NCI-H2081 treated with DMSO at 0.1 percent for 48 hours (cell line): ENCODE data around the gene CABP7.

Experiments
- DNase-seq: peaks from one replicate; lab custom pipeline; 2025; lab: John Stamatoyannopoulos, UW

The CABP7 gene

DNA sequence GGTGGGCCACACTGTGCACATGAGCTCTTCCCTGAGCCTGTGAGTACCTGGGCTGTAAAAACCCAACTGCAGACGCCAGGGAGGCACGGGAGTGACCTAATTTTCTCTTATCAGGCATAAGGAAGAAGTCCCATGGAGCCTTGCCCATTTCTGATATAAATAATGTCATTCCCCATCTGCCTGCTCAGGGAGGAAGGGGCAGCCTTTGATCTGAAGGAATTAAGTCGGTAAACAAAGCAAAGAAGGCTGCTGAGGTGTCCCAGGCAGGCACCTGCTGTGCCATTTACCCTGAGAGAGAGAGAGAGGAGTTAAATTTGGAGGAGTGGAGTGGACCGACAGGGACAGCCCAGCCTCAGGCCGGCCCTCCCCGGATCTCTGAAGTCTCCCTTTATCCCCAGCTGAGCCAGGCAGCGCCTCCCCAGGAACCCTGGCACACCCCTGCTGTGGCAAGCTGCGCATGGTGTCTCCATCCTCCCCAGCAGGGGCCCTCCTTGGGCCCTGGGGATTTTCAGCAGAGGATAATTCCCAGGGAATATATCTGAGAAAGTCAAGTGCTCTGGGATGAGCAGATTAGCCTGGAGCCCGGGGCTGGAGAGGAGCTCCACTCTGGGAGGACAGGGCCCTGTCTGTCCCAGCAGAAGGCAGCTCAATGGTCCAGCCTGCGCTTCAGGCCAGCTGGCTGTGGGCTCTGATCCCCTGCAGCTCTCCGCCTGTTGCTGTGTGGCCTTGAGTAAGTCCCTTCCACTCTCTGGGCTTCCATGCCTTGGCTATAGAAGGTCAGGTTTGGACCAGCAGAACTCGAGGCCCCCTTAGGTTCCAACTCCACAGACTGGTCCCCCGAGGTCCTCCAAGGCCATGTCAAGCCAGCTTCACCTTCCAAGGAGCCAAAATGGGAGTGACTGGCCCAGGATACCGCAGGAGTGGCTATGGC, 17.5 kb upstream of the CABP7 start:
- no peak for DNase-seq

DNA sequence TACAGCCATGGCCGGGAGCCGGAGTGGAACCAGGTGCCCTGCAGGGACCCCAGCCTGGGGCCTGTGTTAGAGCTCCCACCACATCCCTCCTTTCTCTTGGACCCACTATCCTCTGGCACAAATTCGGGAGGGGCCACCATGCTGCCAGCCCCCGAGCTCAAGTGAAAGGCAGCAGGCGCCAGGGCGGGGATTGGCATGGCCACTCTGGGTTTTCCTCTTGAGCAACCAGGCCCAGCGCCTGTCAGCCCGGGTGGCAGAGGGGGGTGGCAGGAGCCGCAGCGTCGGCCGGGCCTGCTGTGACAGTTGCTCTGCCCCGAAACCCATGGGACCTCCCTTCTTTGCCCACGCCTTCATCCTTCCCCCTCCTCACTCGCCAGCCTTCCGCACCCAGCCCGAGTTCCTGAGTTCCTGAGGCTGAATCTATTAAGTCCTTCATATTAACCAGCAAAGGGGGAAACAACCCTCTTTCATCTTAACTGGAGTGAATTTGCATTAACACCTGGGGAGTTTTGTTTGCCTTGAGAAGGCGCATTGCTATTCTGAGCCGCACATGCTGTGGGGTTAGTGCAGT, 16.8 kb upstream of the CABP7 start:
- DNase-seq = no peak

DNA sequence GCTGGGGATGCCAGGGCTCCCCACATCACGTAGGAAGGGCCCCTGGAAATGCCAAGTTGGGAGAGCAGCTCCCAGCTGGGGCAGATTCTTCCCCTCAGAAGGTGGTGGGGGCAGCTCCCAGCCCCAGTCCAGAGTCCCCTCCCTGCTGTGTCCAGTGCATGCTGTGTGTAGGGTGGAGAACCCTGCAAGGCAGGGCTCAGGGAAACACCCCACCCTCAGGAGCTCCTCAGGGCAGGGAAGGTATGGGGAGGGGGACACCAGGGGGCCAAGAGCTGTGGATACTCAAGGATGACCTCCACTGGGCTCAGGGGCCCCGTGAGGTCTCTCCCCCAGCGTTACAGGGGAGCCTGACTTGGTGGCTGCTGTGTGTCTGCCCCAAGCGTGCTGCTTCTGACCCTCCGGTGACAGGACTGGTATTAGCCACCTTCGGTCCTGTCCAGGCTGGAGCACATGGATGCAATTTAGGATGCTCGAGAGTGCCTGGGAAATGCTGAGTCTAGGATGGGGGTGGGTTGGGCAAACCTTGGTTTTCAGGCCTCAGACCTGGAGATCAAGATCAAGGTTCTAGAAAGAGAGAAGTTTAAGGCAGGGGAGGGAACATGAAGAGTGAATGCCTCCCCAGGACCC, 16.1 kb upstream of the CABP7 start:
- DNase-seq = no peak

DNA sequence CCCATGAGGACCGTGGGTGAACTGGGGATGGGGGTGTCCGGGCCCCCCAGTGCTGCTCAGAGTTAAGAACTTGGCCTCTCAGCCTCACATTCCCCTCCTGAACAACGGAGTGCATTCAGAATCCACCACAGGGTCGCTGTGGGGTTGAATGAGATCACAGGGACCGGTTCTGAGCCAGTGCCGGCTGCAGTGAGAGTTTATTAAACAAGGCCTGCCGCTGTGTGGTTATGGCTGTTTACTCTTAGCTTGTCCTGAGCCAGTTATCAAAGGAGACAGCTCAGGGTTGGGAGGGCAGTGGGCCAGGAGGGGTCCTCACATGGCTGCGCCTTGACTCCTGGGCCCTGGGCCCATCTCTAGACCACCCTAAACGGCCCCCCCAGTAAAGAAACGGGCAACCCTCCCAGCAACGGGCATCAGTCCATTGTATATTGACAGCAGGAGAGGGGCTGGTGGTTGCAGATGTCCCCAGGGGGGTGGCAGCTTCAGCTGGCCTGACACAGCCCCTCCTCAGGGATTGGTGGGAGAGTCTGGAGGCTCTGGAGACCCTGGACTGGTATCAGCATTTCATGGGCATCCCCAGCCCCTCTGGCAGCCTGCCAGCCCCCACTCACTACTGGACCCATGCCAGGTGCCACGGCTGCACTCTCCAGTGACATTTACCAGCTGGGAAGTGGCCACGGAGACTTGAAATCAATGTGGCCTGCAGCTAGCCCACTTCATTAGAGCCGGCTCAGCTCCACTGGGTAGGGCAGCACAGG, 15.1 kb upstream of the CABP7 start:
- no peak for DNase-seq

DNA sequence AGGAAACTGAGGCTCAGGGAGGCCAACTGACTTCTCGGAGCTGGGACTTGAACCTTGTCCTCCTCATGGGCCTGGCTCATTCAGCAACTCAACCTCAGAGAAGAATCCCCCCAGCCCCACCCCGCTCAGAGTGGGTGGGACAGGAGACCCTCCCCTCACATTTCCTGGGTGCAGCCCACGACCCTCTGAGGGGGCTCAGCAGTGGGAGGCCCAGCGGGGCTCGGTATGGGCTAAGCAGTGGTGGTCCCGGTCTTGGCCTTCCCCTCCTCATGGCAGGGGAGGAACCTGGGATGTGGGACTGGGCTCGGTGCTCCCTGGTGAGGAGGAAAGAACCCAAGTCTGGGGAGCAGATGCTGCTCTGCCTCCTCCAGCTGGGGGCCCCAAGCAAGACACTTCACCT, 14.2 kb upstream of the CABP7 start:
- DNase-seq = no peak

GRCh38 chr22:29706486-29706885, 13.3 kb upstream of the CABP7 start:
- DNase-seq = no peak

DNA sequence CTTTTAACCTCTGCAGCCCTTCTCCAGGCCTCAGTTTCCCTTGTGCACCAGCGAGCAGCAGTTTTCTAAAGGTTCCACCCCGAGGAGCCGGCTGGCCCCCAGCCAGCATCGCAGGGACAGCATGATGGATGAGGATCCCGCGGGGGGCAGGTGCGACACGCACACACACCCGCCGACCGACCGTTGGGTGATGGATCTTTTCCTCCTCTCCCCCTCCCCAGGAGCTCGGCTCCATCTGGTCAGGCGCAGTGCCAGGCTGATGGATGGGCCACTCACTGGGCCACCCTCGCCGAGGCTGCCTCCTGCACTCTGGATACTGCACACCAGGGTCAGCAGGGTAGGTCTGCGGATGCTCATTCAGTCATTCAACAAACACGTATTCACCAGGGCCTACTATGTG, 12.8 kb upstream of the CABP7 start:
- DNase-seq = no peak

DNA sequence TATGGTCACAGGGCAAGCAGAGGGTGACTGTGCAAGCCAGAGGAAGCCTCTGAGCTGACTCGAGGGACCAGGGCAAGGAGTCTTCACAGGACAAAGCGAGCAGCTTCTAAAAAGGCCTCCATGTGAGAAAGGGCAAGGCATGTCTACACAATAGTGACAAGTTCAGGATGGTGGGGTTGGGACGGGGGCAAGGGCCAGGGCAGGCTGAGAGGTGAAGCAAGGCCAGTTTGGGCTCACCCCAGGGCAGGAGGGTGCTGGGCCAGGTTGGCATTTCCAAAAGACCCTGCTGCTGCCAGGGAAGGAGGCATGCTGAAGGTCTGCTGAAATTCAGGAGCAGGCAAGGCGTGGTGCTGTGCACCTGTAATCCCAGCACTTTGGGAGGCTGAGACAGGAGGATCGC, 12.3 kb upstream of the CABP7 start:
- no peak for DNase-seq

DNA sequence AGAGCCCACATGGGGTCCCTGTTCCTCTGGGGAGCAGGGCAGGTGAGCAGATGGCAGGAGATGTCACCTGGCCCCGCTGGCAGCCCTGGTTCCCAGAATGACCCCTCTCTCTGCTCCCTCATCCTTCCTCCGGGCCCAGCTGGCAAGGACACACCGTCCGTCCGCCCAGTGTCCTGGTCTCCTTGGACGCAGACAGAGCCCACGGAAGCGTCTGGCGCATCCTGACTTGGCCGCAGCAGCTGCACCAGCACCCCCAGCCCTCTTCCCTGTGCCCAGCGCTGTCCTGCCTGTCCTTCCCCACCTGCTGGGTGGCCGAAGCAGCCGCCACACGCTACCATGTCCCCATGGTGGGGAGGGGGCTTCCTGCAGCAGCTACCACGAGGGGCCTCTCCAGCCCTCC, 9.6 kb upstream of the CABP7 start:
- no peak for DNase-seq

DNA sequence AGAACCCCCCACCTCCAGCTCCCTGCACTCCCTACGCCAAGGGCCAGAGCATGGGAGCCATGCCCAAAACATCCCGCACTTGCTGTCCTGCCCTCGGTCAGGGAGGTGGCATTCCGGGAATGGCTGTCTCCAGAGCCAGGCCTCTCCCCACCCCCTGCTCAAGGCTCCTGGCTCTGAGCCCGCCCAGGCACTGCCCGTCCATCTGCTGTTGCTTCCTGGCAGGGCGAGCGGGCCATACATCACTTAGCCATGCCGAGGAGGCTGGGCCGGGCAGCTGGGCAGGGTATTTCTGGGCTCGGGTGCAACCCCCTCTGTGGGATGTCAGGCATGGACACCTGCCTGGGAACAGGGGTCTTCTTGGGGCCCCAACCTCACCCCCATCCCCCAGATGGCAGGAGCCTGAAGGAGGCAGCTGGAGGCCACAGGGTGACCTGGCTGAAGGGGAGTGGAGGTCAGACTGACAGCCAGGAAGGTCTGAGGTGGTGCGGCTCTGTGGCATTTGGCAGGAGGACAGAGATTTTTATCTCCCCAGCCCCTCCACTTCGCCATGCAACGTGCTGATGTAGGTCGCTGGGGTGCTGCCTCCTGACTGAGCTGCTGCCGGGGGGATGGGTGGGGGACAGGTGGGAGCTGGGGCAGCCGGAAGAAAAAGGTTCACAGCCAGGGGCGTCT, 8.7 kb upstream of the CABP7 start:
- DNase-seq = no peak

- DNase-seq = no peak
Measured at GRCh38 chr22:29712119-29712518, 7.7 kb upstream of the CABP7 start.

- DNase-seq = no peak
Measured at GRCh38 chr22:29713156-29713727, 6.6 kb upstream of the CABP7 start.

- no peak for DNase-seq
Measured at GRCh38 chr22:29715240-29715639, 4.6 kb upstream of the CABP7 start.

GRCh38 chr22:29715705-29716104, 4.1 kb upstream of the CABP7 start:
- DNase-seq = no peak

GRCh38 chr22:29716814-29717545, 2.8 kb upstream of the CABP7 start:
- no peak for DNase-seq

DNA sequence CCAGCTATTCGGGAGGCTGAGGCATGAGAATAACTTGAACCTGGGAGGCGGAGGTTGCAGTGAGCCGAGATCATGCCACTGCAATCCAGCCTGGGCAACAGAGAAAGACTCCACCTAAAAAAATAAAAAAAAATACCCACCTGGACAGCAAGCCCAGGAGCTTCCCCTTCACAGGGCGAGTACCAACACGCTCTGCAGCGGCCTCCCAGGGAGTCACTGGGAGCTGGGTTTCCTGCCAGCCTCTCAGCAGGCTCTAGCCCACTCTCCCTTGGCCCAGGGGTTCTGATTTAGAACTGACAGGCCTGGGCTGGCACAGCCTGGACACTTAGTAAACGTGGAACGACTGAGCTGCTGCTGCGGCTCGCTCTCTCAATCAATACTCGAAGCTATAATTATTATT, 2.0 kb upstream of the CABP7 start:
- DNase-seq = no peak

GRCh38 chr22:29718949-29719898, 579 bp upstream of the CABP7 start:
- DNase-seq = no peak

- no peak for DNase-seq
Measured at GRCh38 chr22:29720811-29721323, 1.1 kb downstream of the CABP7 start.

GRCh38 chr22:29722151-29722550, 2.3 kb downstream of the CABP7 start:
- no peak for DNase-seq
